HEK293 (cell line): ENCODE results near the gene GDAP1L1.

Experiments
- CTCF ChIA-PET: fragments of 350-600 bp; formaldehyde crosslinking; extraction: SDS; loops from one replicate; lab custom pipeline; 2021; ENCODE audit warnings: antibody characterized with exemption; lab: Yijun Ruan, JAX
- POLR2A ChIA-PET: fragments of 300-600 bp; formaldehyde crosslinking; extraction: SDS; loops from one replicate; lab custom pipeline; 2020; ENCODE audit warnings: antibody characterized with exemption, inconsistent platforms; lab: Yijun Ruan, JAX
- H3K27ac ChIP-seq: fragments of 200-500 bp; sonication (Bioruptor generic); 2 replicates; pipeline ENCODE4 v1.5.1; 2014; ENCODE audit warnings: low read depth, low read length, control low read depth, inconsistent platforms; ENCODE audit errors: extremely low read depth
- H3K36me3 ChIP-seq, 2 experiments: fragments of 200-500 bp in 1 of 2; sonication (Bioruptor generic) in 1 of 2; 1 replicate in 1 of 2; 2 replicates in 1 of 2; pipeline ENCODE4 v1.5.1; 2014 to 2017; ENCODE audit warnings: inconsistent platforms in 2 of 2, low read length in 2 of 2; ENCODE audit not compliant: control insufficient read depth in 2 of 2, insufficient read depth in 1 of 2
- H3K4me1 ChIP-seq: fragments of 200-500 bp; sonication (Bioruptor generic); 2 replicates; pipeline ENCODE4 v1.5.1; 2014; ENCODE audit warnings: mild to moderate bottlenecking, low read length, inconsistent platforms; ENCODE audit not compliant: control insufficient read depth, insufficient read depth
- H3K4me3 ChIP-seq: 2 replicates; pipeline ENCODE4 v1.5.1; 2011; ENCODE audit warnings: low read depth, mild to moderate bottlenecking, control low read depth, low read length, moderate library complexity
- H3K9me3 ChIP-seq: fragments of 200-500 bp; sonication (Bioruptor generic); 2 replicates; pipeline ENCODE4 v1.5.1; 2014; ENCODE audit warnings: low read depth, low read length, inconsistent platforms; ENCODE audit not compliant: control insufficient read depth, insufficient read depth
- PATZ1 ChIP-seq: fragments of 450-650 bp; formaldehyde crosslinking; IDR thresholded peaks from 2 replicates; pipeline ENCODE4 v1.5.1; 2016; ENCODE audit warnings: missing biosample characterization, missing genetic modification characterization
- SCRT1 ChIP-seq: fragments of 450-650 bp; formaldehyde crosslinking; IDR thresholded peaks from 2 replicates; pipeline ENCODE4 v1.5.1; 2016; ENCODE audit warnings: missing biosample characterization, missing genetic modification characterization, borderline replicate concordance
- ZBTB44 ChIP-seq: fragments of 450-650 bp; IDR thresholded peaks from 2 replicates; pipeline ENCODE4 v1.5.1; 2018; ENCODE audit warnings: missing biosample characterization, mild to moderate bottlenecking, missing genetic modification characterization
- ZFP3 ChIP-seq: fragments of 450-650 bp; formaldehyde crosslinking; IDR thresholded peaks from 2 replicates; pipeline ENCODE4 v1.5.1; 2016; ENCODE audit warnings: low read depth, missing biosample characterization, missing genetic modification characterization
- ZNF112 ChIP-seq: fragments of 450-650 bp; formaldehyde crosslinking; IDR thresholded peaks from 2 replicates; pipeline ENCODE4 v1.5.0; 2017; ENCODE audit warnings: missing biosample characterization, missing genetic modification characterization
- ZNF133 ChIP-seq: fragments of 450-650 bp; formaldehyde crosslinking; IDR thresholded peaks from 2 replicates; pipeline ENCODE4 v1.5.1; 2016; ENCODE audit warnings: missing biosample characterization, missing genetic modification characterization
- ZNF138 ChIP-seq: fragments of 450-650 bp; formaldehyde crosslinking; IDR thresholded peaks from 2 replicates; pipeline ENCODE4 v1.5.1; 2016; ENCODE audit warnings: missing biosample characterization, missing genetic modification characterization, borderline replicate concordance
- ZNF148 ChIP-seq: fragments of 450-650 bp; formaldehyde crosslinking; IDR thresholded peaks from 2 replicates; pipeline ENCODE4 v1.5.0; 2017; ENCODE audit warnings: missing biosample characterization, missing genetic modification characterization, borderline replicate concordance
- ZNF221 ChIP-seq: fragments of 450-650 bp; formaldehyde crosslinking; IDR thresholded peaks from 2 replicates; pipeline ENCODE4 v1.5.1; 2017; ENCODE audit warnings: missing biosample characterization, missing genetic modification characterization, borderline replicate concordance
- ZNF324 ChIP-seq: fragments of 450-650 bp; formaldehyde crosslinking; IDR thresholded peaks from 2 replicates; pipeline ENCODE4 v1.5.1; 2016; ENCODE audit warnings: missing biosample characterization, missing genetic modification characterization
- ZNF433 ChIP-seq: fragments of 450-650 bp; formaldehyde crosslinking; IDR thresholded peaks from 2 replicates; pipeline ENCODE4 v1.5.1; 2016; ENCODE audit warnings: missing biosample characterization, missing genetic modification characterization, low read depth
- ZNF529 ChIP-seq: fragments of 450-650 bp; formaldehyde crosslinking; IDR thresholded peaks from 2 replicates; pipeline ENCODE4 v1.5.1; 2017; ENCODE audit warnings: missing genetic modification characterization, missing biosample characterization; ENCODE audit not compliant: insufficient replicate concordance
- ZNF549 ChIP-seq: fragments of 450-650 bp; IDR thresholded peaks from 2 replicates; pipeline ENCODE4 v1.5.1; 2018; ENCODE audit warnings: missing biosample characterization, missing genetic modification characterization, mild to moderate bottlenecking, inconsistent platforms, moderate library complexity
- ZNF558 ChIP-seq: fragments of 450-650 bp; formaldehyde crosslinking; IDR thresholded peaks from 2 replicates; pipeline ENCODE4 v1.5.1; 2016; ENCODE audit warnings: missing biosample characterization, missing genetic modification characterization
- ZNF560 ChIP-seq: fragments of 450-650 bp; formaldehyde crosslinking; IDR thresholded peaks from 2 replicates; pipeline ENCODE4 v1.5.1; 2017; ENCODE audit warnings: missing biosample characterization, missing genetic modification characterization, borderline replicate concordance
- ZNF629 ChIP-seq: fragments of 450-650 bp; formaldehyde crosslinking; IDR thresholded peaks from 2 replicates; pipeline ENCODE4 v1.5.1; 2017; ENCODE audit warnings: missing biosample characterization, missing genetic modification characterization
- ZNF639 ChIP-seq: fragments of 450-650 bp; formaldehyde crosslinking; IDR thresholded peaks from 2 replicates; pipeline ENCODE4 v1.5.1; 2016; ENCODE audit warnings: missing biosample characterization, missing genetic modification characterization
- ZNF768 ChIP-seq: fragments of 450-650 bp; formaldehyde crosslinking; IDR thresholded peaks from 2 replicates; pipeline ENCODE4 v1.5.1; 2018; ENCODE audit warnings: missing biosample characterization, mild to moderate bottlenecking, missing genetic modification characterization
- TF ChIP-seq, protein P1 (sequence below): fragments of 450-650 bp; formaldehyde crosslinking; IDR thresholded peaks from 2 replicates; pipeline ENCODE4 v1.5.1; 2016; ENCODE audit warnings: missing biosample characterization, missing genetic modification characterization
- TF ChIP-seq, protein P2 (sequence below): sonication (generic); formaldehyde crosslinking; IDR thresholded peaks from 2 replicates; pipeline ENCODE4 v1.8.1; 2022; ENCODE audit warnings: mild to moderate bottlenecking, moderate library complexity, missing genetic modification reagents
- TF ChIP-seq, protein P3 (sequence below): fragments of 450-650 bp; formaldehyde crosslinking; optimal IDR thresholded peaks from 2 replicates; pipeline ENCODE3; 2016; ENCODE audit warnings: missing biosample characterization, mild to moderate bottlenecking, missing genetic modification characterization

GDAP1L1 gene

DNA sequence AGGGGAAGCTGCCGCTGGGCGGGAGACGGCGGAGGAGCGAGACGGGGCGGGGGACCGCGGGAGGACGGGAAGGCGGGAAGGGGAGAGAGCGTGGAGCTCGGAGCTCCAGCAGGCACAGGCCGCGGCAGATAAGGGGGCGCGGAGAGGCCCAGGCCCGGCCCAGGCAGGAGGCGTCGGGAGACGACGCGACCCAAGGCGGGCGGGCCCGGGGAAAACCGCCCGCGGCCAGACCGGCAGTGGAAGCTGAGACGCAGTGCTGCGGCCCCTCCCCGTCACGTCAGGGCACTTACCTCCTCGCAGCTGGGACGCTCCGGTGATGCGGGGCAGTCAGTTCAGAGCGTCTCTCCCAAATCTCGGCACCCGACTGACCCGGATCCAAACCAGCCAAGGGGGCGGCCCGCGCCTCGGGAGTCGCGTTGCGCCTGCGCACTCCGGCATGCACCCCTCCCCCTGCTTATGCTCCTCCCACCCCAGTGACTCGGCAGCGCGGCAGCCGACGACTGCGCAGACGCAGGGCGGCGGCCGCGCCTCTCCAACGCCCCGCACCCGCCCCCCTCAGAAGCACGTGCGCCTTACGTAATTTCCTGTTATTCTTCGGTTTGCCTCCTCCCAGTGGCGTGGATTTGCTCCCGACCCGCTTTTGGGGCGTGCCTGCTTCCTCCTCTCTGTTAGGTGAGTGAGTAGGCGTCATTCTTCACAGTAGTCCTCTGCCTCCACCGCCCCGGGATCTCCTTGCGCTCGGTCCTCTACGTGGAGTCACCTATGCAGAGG lies 36.5 kb upstream of the GDAP1L1 start, which contains the start of gene OSER1 (continued):
- no peak for TF ChIP-seq ZNF148
- TF ChIP-seq ZNF558 (tag by site-specific recombination): no peak
- no peak for TF ChIP-seq ZFP3
- no peak for TF ChIP-seq ZNF529 (tag by site-specific recombination)
- no peak for TF ChIP-seq ZNF133 (tag by site-specific recombination)
- no peak for TF ChIP-seq ZNF112 (tag by site-specific recombination)
- 0 out of 2 replicates have a peak, but pooled peaks have one; percentile 30 for TF ChIP-seq ZNF324 (tag by site-specific recombination)
- TF ChIP-seq, protein P1, sequence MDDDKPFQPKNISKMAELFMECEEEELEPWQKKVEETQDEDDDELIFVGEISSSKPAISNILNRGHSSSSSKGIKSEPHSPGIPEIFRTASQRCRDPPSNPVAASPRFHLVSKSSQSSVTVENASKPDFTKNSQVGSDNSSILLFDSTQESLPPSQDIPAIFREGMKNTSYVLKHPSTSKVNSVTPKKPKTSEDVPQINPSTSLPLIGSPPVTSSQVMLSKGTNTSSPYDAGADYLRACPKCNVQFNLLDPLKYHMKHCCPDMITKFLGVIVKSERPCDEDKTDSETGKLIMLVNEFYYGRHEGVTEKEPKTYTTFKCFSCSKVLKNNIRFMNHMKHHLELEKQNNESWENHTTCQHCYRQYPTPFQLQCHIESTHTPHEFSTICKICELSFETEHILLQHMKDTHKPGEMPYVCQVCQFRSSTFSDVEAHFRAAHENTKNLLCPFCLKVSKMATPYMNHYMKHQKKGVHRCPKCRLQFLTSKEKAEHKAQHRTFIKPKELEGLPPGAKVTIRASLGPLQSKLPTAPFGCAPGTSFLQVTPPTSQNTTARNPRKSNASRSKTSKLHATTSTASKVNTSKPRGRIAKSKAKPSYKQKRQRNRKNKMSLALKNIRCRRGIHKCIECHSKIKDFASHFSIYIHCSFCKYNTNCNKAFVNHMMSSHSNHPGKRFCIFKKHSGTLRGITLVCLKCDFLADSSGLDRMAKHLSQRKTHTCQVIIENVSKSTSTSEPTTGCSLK (tag by site-specific recombination): no peak
- TF ChIP-seq ZNF560 (tag by site-specific recombination): no peak
- no peak for TF ChIP-seq ZNF768 (tag by site-specific recombination)
- no peak for TF ChIP-seq ZNF138 (tag by site-specific recombination)
- no peak for TF ChIP-seq SCRT1 (tag by site-specific recombination)
- TF ChIP-seq ZNF549 (tag by site-specific recombination): no peak

DNA sequence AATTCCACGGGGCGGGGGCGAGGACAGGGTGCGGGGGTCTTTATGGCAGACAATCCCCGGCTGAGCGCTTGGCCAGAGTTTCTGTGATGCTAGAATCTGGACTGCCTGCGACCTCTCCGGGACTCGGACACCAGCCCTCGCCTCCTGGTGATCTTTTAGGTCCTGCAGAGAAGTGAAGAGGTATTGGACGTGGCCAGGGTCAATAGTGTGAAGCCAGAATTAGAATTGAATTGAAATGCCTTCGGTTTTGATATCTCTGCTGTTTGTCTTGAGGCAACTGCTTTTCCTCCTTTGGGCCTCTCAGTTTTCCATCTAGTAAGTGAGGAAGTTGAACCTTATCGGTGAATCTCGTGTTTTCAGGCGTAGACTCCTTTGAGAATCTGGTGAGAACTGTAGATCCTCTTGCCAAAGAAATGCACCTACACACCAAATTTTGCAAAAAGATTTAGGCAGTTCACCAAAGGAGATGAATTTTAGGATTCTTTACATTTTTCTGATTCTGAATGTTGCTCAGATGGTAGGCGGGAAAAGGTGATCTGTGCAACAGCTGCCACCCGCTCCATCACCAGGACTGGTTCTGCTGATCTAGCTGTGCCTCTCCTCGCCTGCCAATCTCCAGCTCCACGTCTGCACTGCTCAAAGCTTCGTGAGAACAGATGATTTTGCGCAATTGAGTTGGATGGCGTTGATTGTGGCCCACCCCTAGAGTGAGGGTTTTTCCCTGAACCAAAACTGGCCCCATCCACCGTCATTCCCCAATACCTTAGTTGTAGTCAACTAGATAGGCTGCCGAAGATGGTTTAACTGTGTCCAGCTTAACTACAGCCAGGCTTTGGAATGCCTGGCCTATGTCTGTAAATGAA lies 35.7 kb upstream of the GDAP1L1 start:
- Histone ChIP-seq H3K4me1 (peaks cover 22% of the 10 kb centered on the region), H3K27ac (peak overlapping the region; percentile 47; the same call in 1 of the 2 replicates), H3K9me3 (no peaks in the 10 kb centered on the region), H3K4me3 (peak overlapping the region; percentile 80), H3K36me3 (peaks cover 1 to 2% of the 10 kb centered on the region in 2 experiments; a peak in 2 of 3 replicates)
- ChIA-PET CTCF (interaction anchor here (0.8 to 8.4 kb wide), 3 partner anchors 100 to 399 kb away, joined by 3 to 187 read pairs (median 168); partner anchors contain the start of gene FITM2), POLR2A (interaction anchor here (1.1 kb wide), 1 partner anchor 45 kb away, joined by 3 read pairs; no protein-coding TSS in a partner anchor)
- TF ChIP-seq ZNF433 (tag by site-specific recombination) (no peak), PATZ1 (tag by site-specific recombination) (no peak), ZBTB44 (tag by site-specific recombination) (0 out of 2 replicates have a peak, but pooled peaks have one; percentile 7), ZNF639 (tag by site-specific recombination) (no peak), ZNF629 (tag by site-specific recombination) (no peak), ZNF221 (tag by site-specific recombination) (no peak)
- TF ChIP-seq, protein P2, sequence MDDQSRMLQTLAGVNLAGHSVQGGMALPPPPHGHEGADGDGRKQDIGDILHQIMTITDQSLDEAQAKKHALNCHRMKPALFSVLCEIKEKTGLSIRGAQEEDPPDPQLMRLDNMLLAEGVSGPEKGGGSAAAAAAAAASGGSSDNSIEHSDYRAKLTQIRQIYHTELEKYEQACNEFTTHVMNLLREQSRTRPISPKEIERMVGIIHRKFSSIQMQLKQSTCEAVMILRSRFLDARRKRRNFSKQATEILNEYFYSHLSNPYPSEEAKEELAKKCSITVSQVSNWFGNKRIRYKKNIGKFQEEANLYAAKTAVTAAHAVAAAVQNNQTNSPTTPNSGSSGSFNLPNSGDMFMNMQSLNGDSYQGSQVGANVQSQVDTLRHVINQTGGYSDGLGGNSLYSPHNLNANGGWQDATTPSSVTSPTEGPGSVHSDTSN (CRISPR knock-in tag): no peak
- TF ChIP-seq, protein P3, sequence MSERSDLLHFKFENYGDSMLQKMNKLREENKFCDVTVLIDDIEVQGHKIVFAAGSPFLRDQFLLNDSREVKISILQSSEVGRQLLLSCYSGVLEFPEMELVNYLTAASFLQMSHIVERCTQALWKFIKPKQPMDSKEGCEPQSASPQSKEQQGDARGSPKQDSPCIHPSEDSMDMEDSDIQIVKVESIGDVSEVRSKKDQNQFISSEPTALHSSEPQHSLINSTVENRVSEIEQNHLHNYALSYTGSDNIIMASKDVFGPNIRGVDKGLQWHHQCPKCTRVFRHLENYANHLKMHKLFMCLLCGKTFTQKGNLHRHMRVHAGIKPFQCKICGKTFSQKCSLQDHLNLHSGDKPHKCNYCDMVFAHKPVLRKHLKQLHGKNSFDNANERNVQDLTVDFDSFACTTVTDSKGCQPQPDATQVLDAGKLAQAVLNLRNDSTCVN (tag by site-specific recombination): no peak
